RPMI7951 (cell line): ENCODE data around the gene CFAP68. TPM values are rescaled to one million over a fixed set of nuclear protein-coding genes. Genes with fewer than 3 reads are reported as not detected.
"Not testable (repeated sequence)": the region's sequence is repeated elsewhere in the genome, so short reads cannot be mapped to it uniquely, and the experiment has no call there.

Source experiments
- DNase-seq: peaks from one replicate; pipeline ENCODE4 v3.0.0-alpha.2; 2012; ENCODE audit warnings: low read depth
- total RNA-seq: library from RNA; depleted of rRNA; stranded (reverse); fragments of >200 nt; shearing (Covaris generic); gene quantifications from 2 replicates; pipeline ENCODE4 v1.2.3, GENCODE V29; 2014; rRNA removed

CFAP68 gene
- total RNA-seq, 1 experiment from 2014 or later = 43.3 TPM

- no peak for DNase-seq
Measured at GRCh38 chr11:111917788-111918187, 38.4 kb downstream of the CFAP68 start.

GRCh38 chr11:111918390-111919256 lies 39.3 kb downstream of the CFAP68 start, which contains the start of gene C11orf52:
C11orf52 (plus strand) TSS chr11:111918913; CDS start chr11:111918973, 60 bp downstream.
- DNase-seq = no peak

GRCh38 chr11:111920908-111921307 lies 41.6 kb downstream of the CFAP68 start:
- no peak for DNase-seq

GRCh38 chr11:111921541-111922230 lies 42.3 kb downstream of the CFAP68 start:
- DNase-seq = no peak

- peak; percentile 63 for DNase-seq
Measured at GRCh38 chr11:111922803-111923202, 43.5 kb downstream of the CFAP68 start.

- no peak for DNase-seq
Measured at GRCh38 chr11:111923351-111923788, 44.0 kb downstream of the CFAP68 start.

- no peak for DNase-seq
Measured at GRCh38 chr11:111923951-111924350, 44.6 kb downstream of the CFAP68 start.

GRCh38 chr11:111925953-111926352 lies 46.6 kb downstream of the CFAP68 start:
- DNase-seq = no peak

GRCh38 chr11:111926505-111927391 lies 47.4 kb downstream of the CFAP68 start:
- peak; percentile 95 for DNase-seq

GRCh38 chr11:111930472-111930871 lies 51.1 kb downstream of the CFAP68 start:
- no peak for DNase-seq

- no peak for DNase-seq
Measured at GRCh38 chr11:111932611-111932950, 53.2 kb downstream of the CFAP68 start.

GRCh38 chr11:111933176-111933575 lies 53.8 kb downstream of the CFAP68 start:
- DNase-seq = not testable (repeated sequence)

- DNase-seq = no peak
Measured at GRCh38 chr11:111933872-111934271, 54.5 kb downstream of the CFAP68 start.

- DNase-seq = no peak
Measured at GRCh38 chr11:111934306-111934705, 55.0 kb downstream of the CFAP68 start.

Other genes with a start within 250 kb of the CFAP68 start
- 33.4 and 36.9 TPM in 2 replicates for gene PPP2R1B, start 113.2 kb upstream of the CFAP68 start, total RNA-seq
- 33.5 and 34.8 TPM in 2 replicates for gene ALG9, start 8.0 kb upstream of the CFAP68 start, total RNA-seq
- 4.7 and 6.0 TPM in 2 replicates for gene FDXACB1, start 376 bp upstream of the CFAP68 start, total RNA-seq
- 0.29 TPM in 1 of 2 replicates, not detected in the other for gene CRYAB, start 32.2 kb downstream of the CFAP68 start, total RNA-seq
- gene HSPB2, start 33.2 kb downstream of the CFAP68 start, total RNA-seq = not detected in 2 replicates
- gene C11orf52, start 39.4 kb downstream of the CFAP68 start, total RNA-seq = not detected in 2 replicates
- gene DIXDC1, start 57.8 kb downstream of the CFAP68 start, total RNA-seq = 15.0 and 17.8 TPM in 2 replicates
- 55.1 and 72.1 TPM in 2 replicates for gene DLAT, start 145.9 kb downstream of the CFAP68 start, total RNA-seq
- gene PIH1D2, start 194.5 kb downstream of the CFAP68 start, total RNA-seq = 5.9 and 6.4 TPM in 2 replicates
- 20.9 and 22.5 TPM in 2 replicates for gene NKAPD1, start 194.8 kb downstream of the CFAP68 start, total RNA-seq
- 116 and 120 TPM in 2 replicates for gene TIMM8B, start 207.2 kb downstream of the CFAP68 start, total RNA-seq
- gene SDHD, start 207.3 kb downstream of the CFAP68 start, total RNA-seq = 275 and 281 TPM in 2 replicates